MM.1S (cell line): ENCODE measurements around the gene TENM4.

ENCODE experiments used
- DNase-seq: peaks from one replicate; pipeline ENCODE4 v3.0.0-alpha.2; 2015
- H2AFZ ChIP-seq: fragments of 300-600 bp; sonication (generic); 2 replicates; pipeline ENCODE4 v1.6.0; 2016; ENCODE audit warnings: antibody characterized with exemption, low read length
- H3F3A ChIP-seq: fragments of 300-600 bp; sonication (generic); 2 replicates; pipeline ENCODE4 v1.6.1; 2016; ENCODE audit warnings: mild to moderate bottlenecking, antibody characterized with exemption, low read length, moderate library complexity, mixed read lengths; ENCODE audit not compliant: insufficient read depth
- H3K27ac ChIP-seq: fragments of 300-600 bp; sonication (generic); 2 replicates; pipeline ENCODE4 v1.5.1; 2016; ENCODE audit warnings: mild to moderate bottlenecking, low read length
- H3K27me3 ChIP-seq: fragments of 300-600 bp; sonication (generic); replicated peaks from 2 replicates; pipeline ENCODE4 v1.6.0; 2016; ENCODE audit warnings: low read length; ENCODE audit not compliant: insufficient read depth
- H3K36me3 ChIP-seq: fragments of 300-600 bp; sonication (generic); replicated peaks from 2 replicates; pipeline ENCODE4 v1.6.1; 2016; ENCODE audit warnings: mild to moderate bottlenecking, low read length, mixed read lengths; ENCODE audit not compliant: insufficient read depth
- H3K4me1 ChIP-seq: fragments of 300-600 bp; sonication (generic); 2 replicates; pipeline ENCODE4 v1.6.1; 2016; ENCODE audit warnings: low read length, mixed read lengths
- H3K4me2 ChIP-seq: fragments of 300-600 bp; sonication (generic); 2 replicates; pipeline ENCODE4 v1.6.0; 2016; ENCODE audit warnings: low read depth, low read length
- H3K4me3 ChIP-seq: fragments of 300-600 bp; sonication (generic); 2 replicates; pipeline ENCODE4 v1.5.1; 2016; ENCODE audit warnings: low read length, mixed read lengths
- H3K79me2 ChIP-seq: fragments of 300-600 bp; sonication (generic); 2 replicates; pipeline ENCODE4 v1.6.1; 2016; ENCODE audit warnings: mixed run types, low read length, mixed read lengths
- H3K9ac ChIP-seq: fragments of 300-600 bp; sonication (generic); 2 replicates; pipeline ENCODE4 v1.6.1; 2016; ENCODE audit warnings: low read length, mixed read lengths
- H3K9me2 ChIP-seq: fragments of 300-600 bp; sonication (generic); replicated peaks from 2 replicates; pipeline ENCODE4 v1.6.1; 2016; ENCODE audit warnings: mild to moderate bottlenecking, low read length, mixed read lengths; ENCODE audit not compliant: insufficient read depth
- H3K9me3 ChIP-seq: fragments of 300-600 bp; sonication (generic); replicated peaks from 2 replicates; pipeline ENCODE4 v1.6.1; 2016; ENCODE audit warnings: mild to moderate bottlenecking, low read length, mixed read lengths; ENCODE audit not compliant: insufficient read depth
- H4K20me1 ChIP-seq: fragments of 300-600 bp; sonication (generic); 2 replicates; pipeline ENCODE4 v1.6.1; 2016; ENCODE audit warnings: mild to moderate bottlenecking, low read length, moderate library complexity, mixed read lengths; ENCODE audit not compliant: insufficient read depth
- EZH2 ChIP-seq: fragments of 300-600 bp; sonication (generic); optimal IDR thresholded peaks from 2 replicates; pipeline ENCODE3; 2017; ENCODE audit warnings: low read depth, mild to moderate bottlenecking, antibody characterized with exemption, low read length, mixed read lengths
- EZH2phosphoT487 ChIP-seq: fragments of 300-600 bp; sonication (generic); IDR thresholded peaks from 2 replicates; pipeline ENCODE4 v1.6.1; 2018; ENCODE audit warnings: antibody characterized with exemption, low read length
- TF ChIP-seq, protein P1 (sequence below): fragments of 300-600 bp; sonication (generic); IDR thresholded peaks from 2 replicates; pipeline ENCODE4 v1.5.1; 2016; ENCODE audit warnings: antibody characterized with exemption, low read length, mixed read lengths

The TENM4 gene

DNA sequence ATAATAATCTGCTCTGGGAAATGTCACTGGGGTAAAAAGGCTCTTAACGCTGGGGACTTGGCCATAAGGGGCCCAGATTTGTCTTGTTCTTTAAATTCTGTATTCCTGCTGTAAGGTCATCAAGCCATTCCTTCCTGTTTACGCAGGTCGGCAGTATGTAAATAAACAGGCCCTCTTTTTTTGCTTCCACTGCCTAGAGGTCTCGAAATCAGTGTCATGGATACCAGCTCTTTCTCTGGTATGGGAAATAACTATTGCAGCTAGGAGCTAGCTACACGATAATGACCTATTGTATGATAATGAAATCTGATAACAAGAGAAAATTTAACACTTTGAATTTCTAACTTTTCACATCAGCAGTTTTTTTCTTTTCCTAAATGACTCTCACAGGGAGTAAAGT is 657.0 kb downstream of the TENM4 start:
- no peaks in the 10 kb centered on the region for H4K20me1 ChIP-seq
- H3K36me3 ChIP-seq = no peaks in the 10 kb centered on the region
- H3K79me2 ChIP-seq = no peaks in the 10 kb centered on the region
- H3K9me3 ChIP-seq = no peaks in the 10 kb centered on the region
- H3K4me1 ChIP-seq = no peaks in the 10 kb centered on the region
- DNase-seq = no peak
- H2AFZ ChIP-seq = no peak overlapping the region
- TF ChIP-seq, protein P1, sequence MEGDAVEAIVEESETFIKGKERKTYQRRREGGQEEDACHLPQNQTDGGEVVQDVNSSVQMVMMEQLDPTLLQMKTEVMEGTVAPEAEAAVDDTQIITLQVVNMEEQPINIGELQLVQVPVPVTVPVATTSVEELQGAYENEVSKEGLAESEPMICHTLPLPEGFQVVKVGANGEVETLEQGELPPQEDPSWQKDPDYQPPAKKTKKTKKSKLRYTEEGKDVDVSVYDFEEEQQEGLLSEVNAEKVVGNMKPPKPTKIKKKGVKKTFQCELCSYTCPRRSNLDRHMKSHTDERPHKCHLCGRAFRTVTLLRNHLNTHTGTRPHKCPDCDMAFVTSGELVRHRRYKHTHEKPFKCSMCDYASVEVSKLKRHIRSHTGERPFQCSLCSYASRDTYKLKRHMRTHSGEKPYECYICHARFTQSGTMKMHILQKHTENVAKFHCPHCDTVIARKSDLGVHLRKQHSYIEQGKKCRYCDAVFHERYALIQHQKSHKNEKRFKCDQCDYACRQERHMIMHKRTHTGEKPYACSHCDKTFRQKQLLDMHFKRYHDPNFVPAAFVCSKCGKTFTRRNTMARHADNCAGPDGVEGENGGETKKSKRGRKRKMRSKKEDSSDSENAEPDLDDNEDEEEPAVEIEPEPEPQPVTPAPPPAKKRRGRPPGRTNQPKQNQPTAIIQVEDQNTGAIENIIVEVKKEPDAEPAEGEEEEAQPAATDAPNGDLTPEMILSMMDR = no peak
- no peak for TF ChIP-seq EZH2
- no peak for TF ChIP-seq EZH2phosphoT487
- H3K27me3 ChIP-seq = no peaks in the 10 kb centered on the region
- H3K27ac ChIP-seq = no peak overlapping the region
- H3K9me2 ChIP-seq = no peaks in the 10 kb centered on the region
- H3F3A ChIP-seq = no peaks in the 10 kb centered on the region
- no peak overlapping the region for H3K9ac ChIP-seq
- no peak overlapping the region for H3K4me2 ChIP-seq
- no peak overlapping the region for H3K4me3 ChIP-seq

DNA sequence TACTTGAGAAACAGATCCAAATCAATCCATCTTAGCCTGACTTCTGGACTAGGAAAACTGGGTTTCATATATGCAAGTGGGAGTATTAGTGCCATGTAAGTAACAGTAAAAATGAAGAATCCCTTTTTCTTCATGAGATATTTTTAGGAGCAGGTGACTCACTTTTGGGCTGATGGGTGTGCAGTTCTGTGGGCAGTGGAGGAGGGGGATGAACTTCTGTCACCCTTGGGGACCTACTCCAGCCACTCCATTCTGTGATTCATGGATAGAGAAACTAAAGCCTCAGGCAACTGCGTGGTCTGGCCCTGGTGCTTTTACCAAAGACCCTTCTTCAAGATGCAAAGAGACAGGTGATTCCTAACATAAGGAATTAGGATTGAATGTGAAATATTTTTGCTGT is 657.5 kb downstream of the TENM4 start:
- H3K4me3 ChIP-seq = no peak overlapping the region
- no peaks in the 10 kb centered on the region for H3F3A ChIP-seq
- no peaks in the 10 kb centered on the region for H4K20me1 ChIP-seq
- no peaks in the 10 kb centered on the region for H3K4me1 ChIP-seq
- no peak overlapping the region for H3K27ac ChIP-seq
- DNase-seq = no peak
- H3K4me2 ChIP-seq = no peak overlapping the region
- H3K79me2 ChIP-seq = no peaks in the 10 kb centered on the region
- no peaks in the 10 kb centered on the region for H3K9me2 ChIP-seq
- H3K9ac ChIP-seq = no peak overlapping the region
- TF ChIP-seq EZH2phosphoT487 (no peak), EZH2 (no peak)
- TF ChIP-seq, protein P1 = no peak
- no peaks in the 10 kb centered on the region for H3K27me3 ChIP-seq
- no peak overlapping the region for H2AFZ ChIP-seq
- H3K9me3 ChIP-seq = no peaks in the 10 kb centered on the region
- no peaks in the 10 kb centered on the region for H3K36me3 ChIP-seq

DNA sequence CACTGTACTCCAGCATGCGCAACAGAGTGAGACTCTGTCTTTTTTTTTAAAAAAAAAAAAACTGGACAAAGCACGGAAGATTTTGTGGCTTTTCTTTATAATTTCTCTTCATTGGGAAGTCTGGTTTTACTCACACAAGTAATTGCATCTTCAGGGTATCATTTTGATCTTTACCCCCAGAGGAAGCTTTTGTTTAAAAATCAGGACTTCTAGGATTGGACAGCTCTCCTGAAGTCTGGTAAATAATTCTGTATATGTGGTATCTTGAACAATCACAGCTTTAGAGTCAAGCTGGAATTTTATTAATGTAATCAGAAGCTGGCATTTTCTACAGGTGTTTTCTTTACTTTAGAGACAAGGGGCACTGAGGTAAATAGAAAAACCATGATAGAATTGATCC is 658.1 kb downstream of the TENM4 start:
- DNase-seq = no peak
- H3K79me2 ChIP-seq = no peaks in the 10 kb centered on the region
- no peak overlapping the region for H2AFZ ChIP-seq
- H4K20me1 ChIP-seq = no peaks in the 10 kb centered on the region
- H3K9me2 ChIP-seq = no peaks in the 10 kb centered on the region
- H3K27me3 ChIP-seq = no peaks in the 10 kb centered on the region
- no peaks in the 10 kb centered on the region for H3K9me3 ChIP-seq
- no peaks in the 10 kb centered on the region for H3K4me1 ChIP-seq
- H3K4me3 ChIP-seq = no peak overlapping the region
- TF ChIP-seq, protein P1 = no peak
- TF ChIP-seq EZH2phosphoT487 = no peak
- no peak for TF ChIP-seq EZH2
- H3K27ac ChIP-seq = no peak overlapping the region
- no peaks in the 10 kb centered on the region for H3K36me3 ChIP-seq
- H3K4me2 ChIP-seq = no peak overlapping the region
- H3K9ac ChIP-seq = no peak overlapping the region
- no peaks in the 10 kb centered on the region for H3F3A ChIP-seq
